Tibial nerve (tissue), 4 donors: Measurements from ENCODE around the gene NOS2. TPM values are rescaled to one million over a fixed set of nuclear protein-coding genes. Genes with fewer than 3 reads are reported as not detected.
"Not testable (repeated sequence)": the region's sequence is repeated elsewhere in the genome, so short reads cannot be mapped to it uniquely, and the experiment has no call there.

ENCODE experiments used
- DNase-seq, 2 donors: peaks; one replicate each; pipeline ENCODE4 v3.0.0-alpha.2; 2019; ENCODE audit warnings: low spot score in 2 of 2
- H3K27ac ChIP-seq, 4 donors: fragments of 200-600 bp; sonication (generic) in 3 of 4; one replicate each; pipeline ENCODE4 v1.5.1; 2017 to 2019; ENCODE audit warnings: mild to moderate bottlenecking in 1 of 4
- H3K27me3 ChIP-seq, 2 donors: fragments of 200-600 bp; sonication (generic) in 1 of 2; one replicate each; pipeline versions ENCODE4 v1.5.1 to v1.6.0; 2017 to 2019
- H3K36me3 ChIP-seq, 3 donors: fragments of 200-600 bp; sonication (generic); one replicate each; pipeline ENCODE4 v1.5.1; 2018 to 2019
- H3K4me1 ChIP-seq, 4 donors: fragments of 200-600 bp; sonication (generic) in 3 of 4; one replicate each; pipeline ENCODE4 v1.5.1; 2017 to 2019
- H3K4me3 ChIP-seq, 4 donors: fragments of 200-600 bp; sonication (generic) in 3 of 4; one replicate each; pipeline ENCODE4 v1.5.1; 2017 to 2019; ENCODE audit warnings: mild to moderate bottlenecking in 1 of 4, moderate library complexity in 1 of 4
- H3K9me3 ChIP-seq, 4 donors: fragments of 200-600 bp; sonication (generic) in 3 of 4; one replicate each; pipeline ENCODE4 v1.5.1; 2017 to 2019
- CTCF ChIP-seq, 5 experiments: fragments of 200-600 bp in 3 of 5; fragments of 450-650 bp in 2 of 5; sonication (generic) in 3 of 5; IDR thresholded peaks; one replicate each; pipeline ENCODE4 v1.5.1; 2016 to 2019; ENCODE audit warnings: antibody characterized with exemption in 5 of 5, mild to moderate bottlenecking in 3 of 5, moderate library complexity in 2 of 5
- EP300 ChIP-seq, 2 donors: sonication (generic); formaldehyde crosslinking; IDR thresholded peaks; one replicate each; pipeline ENCODE4 v1.6.1; 2017; ENCODE audit warnings: antibody characterized with exemption in 2 of 2, mild to moderate bottlenecking in 1 of 2
- POLR2A ChIP-seq, 2 donors: fragments of 450-650 bp; IDR thresholded peaks; one replicate each; pipeline ENCODE4 v1.6.1; 2017; ENCODE audit warnings: antibody characterized with exemption in 2 of 2, mild to moderate bottlenecking in 2 of 2, moderate library complexity in 2 of 2
- WGBS, 2 donors: methylation state at CpG; one replicate each; pipeline ENCODE4 v1.1.5; 2018; 5-methylcytosine and 5-hydroxymethylcytosine counted together
- total RNA-seq, 4 donors: library from RNA; depleted of rRNA; stranded (reverse); fragments of >200 nt; gene quantifications; one replicate each; pipeline ENCODE4 v1.1.0, GENCODE V29; 2016

NOS2 gene
- total RNA-seq, 4 donors from 2014 or later = 0.22 to 2.9 (median 0.72) TPM

DNA sequence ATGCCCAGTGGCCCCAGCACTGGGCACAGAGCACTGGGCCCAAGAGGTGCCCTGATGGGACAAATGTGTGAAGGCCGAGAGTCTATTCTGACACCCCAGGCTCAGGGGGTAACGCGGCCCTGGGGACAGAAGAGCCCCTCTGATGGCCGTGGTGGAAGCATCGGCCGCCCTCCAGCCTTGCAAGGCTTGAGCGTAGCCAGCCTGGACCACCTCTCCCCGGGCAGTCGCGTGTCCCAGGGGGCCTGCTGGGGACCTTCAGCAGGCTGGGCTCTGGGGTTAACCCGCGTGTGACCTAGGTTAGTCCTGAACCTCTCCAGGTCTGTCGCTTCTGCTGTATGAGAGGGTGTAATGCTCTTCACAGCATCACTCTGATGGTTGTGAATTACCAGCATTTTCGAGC, 40.8 kb downstream of the NOS2 start:
- Histone ChIP-seq H3K4me3 (no peak overlapping the region), H3K27me3 (no peaks in the 10 kb centered on the region), H3K27ac (no peak overlapping the region), H3K4me1 (peaks cover 0 to 3% (median 0%) of the 10 kb centered on the region in 4 donors), H3K36me3 (peaks cover 0 to 24% (median 0%) of the 10 kb centered on the region in 3 donors), H3K9me3 (no peaks in the 10 kb centered on the region)
- DNase-seq = no peak
- WGBS, 2 donors = 82 to 90% methylated on average over 7 to 8 of the region's 14 CpGs
- TF ChIP-seq CTCF (IDR thresholded peaks at IDR 0.05) = no peak
- TF ChIP-seq POLR2A (IDR thresholded peaks at IDR 0.05) = no peak
- no peak for TF ChIP-seq EP300 (IDR thresholded peaks at IDR 0.05)

DNA sequence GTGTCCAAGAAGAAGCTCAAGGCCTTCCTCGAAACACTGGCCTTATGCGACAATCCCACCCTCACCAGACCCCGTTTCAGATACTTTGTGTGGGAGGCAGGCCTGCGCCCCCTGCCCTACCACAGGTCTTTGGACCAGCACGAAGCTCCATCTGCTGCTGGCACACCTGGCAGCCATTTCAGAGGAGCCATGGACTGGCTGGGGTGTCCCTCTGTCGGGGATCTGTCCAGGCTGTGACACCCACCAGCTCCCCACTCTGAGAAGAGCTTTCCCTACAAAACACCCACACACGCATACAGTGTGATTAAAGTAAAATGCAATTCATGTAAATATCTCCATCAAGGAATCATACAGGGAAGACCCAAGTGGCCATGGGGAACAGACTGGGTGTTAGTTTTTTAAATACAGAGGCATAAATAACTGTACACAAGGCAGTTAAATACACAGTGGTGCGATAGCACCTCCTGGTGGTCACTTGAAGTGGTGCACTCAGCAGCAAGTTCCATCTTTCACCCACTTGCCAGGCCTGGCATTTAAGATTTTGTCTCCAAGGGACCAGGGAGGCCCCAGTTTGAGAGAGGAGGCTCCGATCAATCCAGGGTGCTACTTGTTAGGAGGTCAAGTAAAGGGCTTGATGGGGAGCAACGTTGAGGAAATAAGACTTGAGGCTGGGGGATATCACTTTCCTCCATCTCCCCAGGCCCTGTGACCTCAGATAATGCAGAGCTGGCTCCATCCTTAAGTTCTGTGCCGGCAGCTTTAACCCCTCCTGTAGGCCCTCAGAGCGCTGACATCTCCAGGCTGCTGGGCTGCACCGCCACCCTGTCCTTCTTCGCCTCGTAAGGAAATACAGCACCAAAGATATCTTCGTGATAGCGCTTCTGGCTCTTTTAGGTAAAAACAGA, 43.6 kb downstream of the NOS2 start:
- H3K4me1 ChIP-seq = peaks cover 0 to 9% (median 0%) of the 10 kb centered on the region in 4 donors
- DNase-seq = peak in 1 of 2 donors; percentile 55
- WGBS, 2 donors = 69 to 72% methylated on average over 14 to 17 of the region's 17 CpGs

GRCh38 chr17:27755706-27756466, 44.4 kb downstream of the NOS2 start:
- DNase-seq = no peak
- Histone ChIP-seq H3K27me3 (no peaks in the 10 kb centered on the region), H3K4me3 (no peak overlapping the region), H3K4me1 (peaks cover 0 to 11% (median 0%) of the 10 kb centered on the region in 4 donors), H3K27ac (no peak overlapping the region), H3K9me3 (no peaks in the 10 kb centered on the region), H3K36me3 (peaks cover 0 to 15% (median 0%) of the 10 kb centered on the region in 3 donors)
- no peak for TF ChIP-seq EP300 (IDR thresholded peaks at IDR 0.05)
- TF ChIP-seq POLR2A (IDR thresholded peaks at IDR 0.05) = no peak
- no peak for TF ChIP-seq CTCF (IDR thresholded peaks at IDR 0.05)
- 83 to 87% methylated on average over 22 to 28 of the region's 28 CpGs for WGBS, 2 donors

More for the DNA sequence above, 43.6 kb downstream of the NOS2 start:
- no peak overlapping the region for H3K27ac ChIP-seq
- H3K9me3 ChIP-seq = no peaks in the 10 kb centered on the region
- no peaks in the 10 kb centered on the region for H3K27me3 ChIP-seq
- TF ChIP-seq EP300 (IDR thresholded peaks at IDR 0.05) (no peak), CTCF (IDR thresholded peaks at IDR 0.05) (peak; percentile 74 to 88 (median 79))
- H3K4me3 ChIP-seq = no peak overlapping the region
- peaks cover 0 to 16% (median 0%) of the 10 kb centered on the region in 3 donors for H3K36me3 ChIP-seq

DNA sequence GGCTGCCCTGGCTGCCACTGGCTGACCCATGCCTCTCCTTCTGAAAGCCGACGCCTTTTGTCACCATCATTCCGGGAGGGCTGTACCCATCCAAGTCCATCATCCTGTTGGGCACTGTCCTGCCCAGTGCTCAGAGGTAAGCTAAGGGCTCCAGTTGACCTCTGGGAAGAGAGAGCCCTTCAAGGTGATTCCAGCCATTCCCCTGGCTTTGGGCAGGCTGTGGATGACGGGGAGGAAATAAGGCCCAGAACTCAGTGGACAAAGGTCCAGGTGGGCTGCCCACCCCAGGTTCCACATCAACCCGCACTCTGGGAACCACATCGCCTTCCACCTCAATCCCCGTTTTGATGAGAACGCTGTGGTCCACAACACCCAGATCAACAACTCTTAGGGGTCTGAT, 45.8 kb downstream of the NOS2 start:
- Histone ChIP-seq H3K9me3 (no peaks in the 10 kb centered on the region), H3K4me1 (peaks cover 0 to 8% (median 0%) of the 10 kb centered on the region in 4 donors), H3K27me3 (no peaks in the 10 kb centered on the region), H3K4me3 (no peak overlapping the region), H3K36me3 (peaks cover 0 to 8% (median 0%) of the 10 kb centered on the region in 3 donors), H3K27ac (no peak overlapping the region)
- DNase-seq = no peak
- TF ChIP-seq CTCF (IDR thresholded peaks at IDR 0.05) (no peak), POLR2A (IDR thresholded peaks at IDR 0.05) (no peak), EP300 (IDR thresholded peaks at IDR 0.05) (no peak)
- 96 to 98% methylated on average over 7 to 8 of the region's 8 CpGs for WGBS, 2 donors

- DNase-seq, H3K4me3 ChIP-seq, H3K27ac ChIP-seq, H3K4me1 ChIP-seq, H3K9me3 ChIP-seq, H3K27me3 ChIP-seq, H3K36me3 ChIP-seq: not testable (repeated sequence)
- WGBS, 2 donors = 88 to 91% methylated on average over 13 of the region's 13 CpGs
Measured at GRCh38 chr17:27753726-27754125, 46.6 kb downstream of the NOS2 start.

GRCh38 chr17:27752831-27753619, 47.3 kb downstream of the NOS2 start:
- H3K36me3 ChIP-seq, H3K27me3 ChIP-seq, DNase-seq, H3K9me3 ChIP-seq, H3K4me1 ChIP-seq, H3K4me3 ChIP-seq, H3K27ac ChIP-seq: not testable (repeated sequence)
- 78 to 84% methylated on average over 9 to 10 of the region's 19 CpGs for WGBS, 2 donors
